HEK293 (cell line): ENCODE measurements around the gene MAT2A.
"Not testable (repeated sequence)": the region's sequence is repeated elsewhere in the genome, so short reads cannot be mapped to it uniquely, and the experiment has no call there.

Experiments used
- CTCF ChIA-PET: fragments of 350-600 bp; formaldehyde crosslinking; extraction: SDS; loops from one replicate; lab custom pipeline; 2021; ENCODE audit warnings: antibody characterized with exemption; lab: Yijun Ruan, JAX
- POLR2A ChIA-PET: fragments of 300-600 bp; formaldehyde crosslinking; extraction: SDS; loops from one replicate; lab custom pipeline; 2020; ENCODE audit warnings: antibody characterized with exemption, inconsistent platforms; lab: Yijun Ruan, JAX
- H3K27ac ChIP-seq: fragments of 200-500 bp; sonication (Bioruptor generic); 2 replicates; pipeline ENCODE4 v1.5.1; 2014; ENCODE audit warnings: low read depth, low read length, control low read depth, inconsistent platforms; ENCODE audit errors: extremely low read depth
- H3K36me3 ChIP-seq, 2 experiments: fragments of 200-500 bp in 1 of 2; sonication (Bioruptor generic) in 1 of 2; 1 replicate in 1 of 2; 2 replicates in 1 of 2; pipeline ENCODE4 v1.5.1; 2014 to 2017; ENCODE audit warnings: inconsistent platforms in 2 of 2, low read length in 2 of 2; ENCODE audit not compliant: control insufficient read depth in 2 of 2, insufficient read depth in 1 of 2
- H3K4me1 ChIP-seq: fragments of 200-500 bp; sonication (Bioruptor generic); 2 replicates; pipeline ENCODE4 v1.5.1; 2014; ENCODE audit warnings: mild to moderate bottlenecking, low read length, inconsistent platforms; ENCODE audit not compliant: control insufficient read depth, insufficient read depth
- H3K4me3 ChIP-seq: 2 replicates; pipeline ENCODE4 v1.5.1; 2011; ENCODE audit warnings: low read depth, mild to moderate bottlenecking, control low read depth, low read length, moderate library complexity
- H3K9me3 ChIP-seq: fragments of 200-500 bp; sonication (Bioruptor generic); 2 replicates; pipeline ENCODE4 v1.5.1; 2014; ENCODE audit warnings: low read depth, low read length, inconsistent platforms; ENCODE audit not compliant: control insufficient read depth, insufficient read depth
- KLF16 ChIP-seq: fragments of 450-650 bp; formaldehyde crosslinking; IDR thresholded peaks from 2 replicates; pipeline ENCODE4 v1.5.1; 2017; ENCODE audit warnings: missing biosample characterization, missing genetic modification characterization
- KLF7 ChIP-seq: fragments of 450-650 bp; formaldehyde crosslinking; IDR thresholded peaks from 2 replicates; pipeline ENCODE4 v1.5.1; 2016; ENCODE audit warnings: missing biosample characterization, missing genetic modification characterization, borderline replicate concordance
- YY1 ChIP-seq: fragments of 450-650 bp; formaldehyde crosslinking; IDR thresholded peaks from 2 replicates; pipeline ENCODE4 v1.5.1; 2018; ENCODE audit warnings: missing biosample characterization, missing genetic modification characterization
- ZBTB21 ChIP-seq: fragments of 450-650 bp; formaldehyde crosslinking; IDR thresholded peaks from 2 replicates; pipeline ENCODE4 v1.5.1; 2017; ENCODE audit warnings: missing biosample characterization, missing genetic modification characterization
- ZEB2 ChIP-seq: fragments of 450-650 bp; formaldehyde crosslinking; IDR thresholded peaks from 2 replicates; pipeline ENCODE4 v1.5.1; 2016; ENCODE audit warnings: missing biosample characterization, missing genetic modification characterization
- ZNF133 ChIP-seq: fragments of 450-650 bp; formaldehyde crosslinking; IDR thresholded peaks from 2 replicates; pipeline ENCODE4 v1.5.1; 2016; ENCODE audit warnings: missing biosample characterization, missing genetic modification characterization
- ZNF140 ChIP-seq: fragments of 450-650 bp; formaldehyde crosslinking; IDR thresholded peaks from 2 replicates; pipeline ENCODE4 v1.5.1; 2016; ENCODE audit warnings: missing biosample characterization, missing genetic modification characterization
- ZNF169 ChIP-seq: fragments of 450-650 bp; formaldehyde crosslinking; IDR thresholded peaks from 2 replicates; pipeline ENCODE4 v1.5.1; 2016; ENCODE audit warnings: missing biosample characterization, missing genetic modification characterization
- ZNF18 ChIP-seq: fragments of 450-650 bp; formaldehyde crosslinking; IDR thresholded peaks from 2 replicates; pipeline ENCODE4 v1.5.1; 2016; ENCODE audit warnings: missing biosample characterization, missing genetic modification characterization
- ZNF211 ChIP-seq: fragments of 450-650 bp; formaldehyde crosslinking; IDR thresholded peaks from 2 replicates; pipeline ENCODE4 v1.5.1; 2016; ENCODE audit warnings: low read depth, missing biosample characterization, missing genetic modification characterization
- ZNF223 ChIP-seq: fragments of 450-650 bp; formaldehyde crosslinking; IDR thresholded peaks from 2 replicates; pipeline ENCODE4 v1.5.1; 2016; ENCODE audit warnings: missing biosample characterization, missing genetic modification characterization
- ZNF266 ChIP-seq: fragments of 450-650 bp; formaldehyde crosslinking; IDR thresholded peaks from 2 replicates; pipeline ENCODE4 v1.5.1; 2016; ENCODE audit warnings: missing biosample characterization, missing genetic modification characterization, low read depth
- ZNF274 ChIP-seq, 2 experiments: fragments of 200-500 bp in 1 of 2; fragments of 450-650 bp in 1 of 2; sonication (Bioruptor generic) in 1 of 2; formaldehyde crosslinking in 1 of 2; IDR thresholded peaks; 2 replicates each; pipeline versions ENCODE4 v1.5.1 to v1.6.1; 2014 to 2016; ENCODE audit warnings: borderline replicate concordance in 1 of 2, inconsistent platforms in 1 of 2, low read length in 1 of 2, missing biosample characterization in 1 of 2, missing genetic modification characterization in 1 of 2
- ZNF394 ChIP-seq: fragments of 450-650 bp; formaldehyde crosslinking; IDR thresholded peaks from 2 replicates; pipeline ENCODE4 v1.5.1; 2016; ENCODE audit warnings: missing biosample characterization, missing genetic modification characterization, mild to moderate bottlenecking, moderate library complexity, borderline replicate concordance
- ZNF426 ChIP-seq: fragments of 450-650 bp; formaldehyde crosslinking; IDR thresholded peaks from 2 replicates; pipeline ENCODE4 v1.5.1; 2017; ENCODE audit warnings: missing biosample characterization, missing genetic modification characterization, mild to moderate bottlenecking, inconsistent platforms, moderate library complexity
- ZNF518A ChIP-seq: fragments of 450-650 bp; formaldehyde crosslinking; conservative IDR thresholded peaks from 2 replicates; pipeline ENCODE4 v1.5.1; 2016; ENCODE audit warnings: low read depth, missing biosample characterization, missing genetic modification characterization
- ZNF544 ChIP-seq: fragments of 450-650 bp; formaldehyde crosslinking; IDR thresholded peaks from 2 replicates; pipeline ENCODE4 v1.5.0; 2017; ENCODE audit warnings: missing biosample characterization, missing genetic modification characterization
- ZNF610 ChIP-seq: fragments of 450-650 bp; formaldehyde crosslinking; IDR thresholded peaks from 2 replicates; pipeline ENCODE4 v1.5.1; 2016; ENCODE audit warnings: missing biosample characterization, missing genetic modification characterization, borderline replicate concordance
- ZNF623 ChIP-seq: fragments of 450-650 bp; formaldehyde crosslinking; IDR thresholded peaks from 2 replicates; pipeline ENCODE4 v1.5.1; 2016; ENCODE audit warnings: missing biosample characterization, missing genetic modification characterization

Gene MAT2A

GRCh38 chr2:85590950-85591349, 52.0 kb downstream of the MAT2A start:
- CTCF ChIA-PET: no interaction called here
- H3K9me3 ChIP-seq: no peaks in the 10 kb centered on the region
- TF ChIP-seq ZNF623 (no peak), ZNF394 (tag by site-specific recombination) (no peak)
- no peaks in the 10 kb centered on the region for H3K36me3 ChIP-seq
- H3K4me1 ChIP-seq: no peaks in the 10 kb centered on the region
- no peak overlapping the region for H3K4me3 ChIP-seq
- POLR2A ChIA-PET: interaction anchor here (1.2 to 1.4 kb wide), 2 partner anchors 14 to 30 kb away, joined by 3 to 6 read pairs; partner anchors contain the start of genes GGCX and VAMP8
- no peak overlapping the region for H3K27ac ChIP-seq

- POLR2A ChIA-PET: interaction anchor here (1.2 kb wide), 1 partner anchor 14 kb away, joined by 6 read pairs; the partner anchor contains the start of gene VAMP8
- Histone ChIP-seq H3K36me3 (peaks cover 0 to under 1% of the 10 kb centered on the region in 2 experiments; a peak in 1 of 3 replicates), H3K4me1 (0 out of 2 replicates have a peak, but pooled peaks cover 1% of the 10 kb centered on the region), H3K27ac (no peak overlapping the region), H3K4me3 (no peak overlapping the region), H3K9me3 (no peaks in the 10 kb centered on the region)
- no peak for TF ChIP-seq ZNF544
- TF ChIP-seq ZEB2 (tag by site-specific recombination): no peak
- TF ChIP-seq ZNF133 (tag by site-specific recombination): no peak
- no peak for TF ChIP-seq ZNF18 (tag by site-specific recombination)
- TF ChIP-seq ZNF223 (tag by site-specific recombination): no peak
- TF ChIP-seq YY1 (tag by site-specific recombination): no peak
- no peak for TF ChIP-seq KLF7
- no peak for TF ChIP-seq KLF16 (tag by site-specific recombination)
- no peak for TF ChIP-seq ZNF610 (tag by site-specific recombination)
- no peak for TF ChIP-seq ZNF211 (tag by site-specific recombination)
- no peak for TF ChIP-seq ZNF140
- TF ChIP-seq ZNF518A (tag by site-specific recombination): no peak
- TF ChIP-seq ZNF274 (IDR thresholded peaks at IDR 0.05; ENCODE audit: low read length): no peak
- no peak for TF ChIP-seq ZNF274 (tag by site-specific recombination; IDR thresholded peaks at IDR 0.05; ENCODE audit: borderline replicate concordance)
- no peak for TF ChIP-seq ZBTB21
- TF ChIP-seq ZNF426: no peak
- no peak for TF ChIP-seq ZNF266 (tag by site-specific recombination)
- no peak for TF ChIP-seq ZNF169
- CTCF ChIA-PET: interaction anchor here (0.5 kb wide), 1 partner anchor 22 kb away, joined by 4 read pairs; no protein-coding TSS in a partner anchor
These were observed 52.6 kb downstream of the MAT2A start for GRCh38 chr2:85591563-85591962.

GRCh38 chr2:85592299-85592698, 53.3 kb downstream of the MAT2A start:
- POLR2A ChIA-PET: interaction anchor here (0.6 to 1.7 kb wide), 2 partner anchors 28 to 31 kb away, joined by 3 to 5 read pairs; partner anchors contain the start of gene GGCX
- H3K4me3 ChIP-seq, H3K9me3 ChIP-seq, CTCF ChIA-PET, H3K4me1 ChIP-seq, H3K27ac ChIP-seq, H3K36me3 ChIP-seq: not testable (repeated sequence)
